Right lobe of liver (tissue), 6 donors: ENCODE measurements around the gene LMOD3. TPM values are rescaled to one million over a fixed set of nuclear protein-coding genes. Genes with fewer than 3 reads are reported as not detected.

Experiments
- ATAC-seq, 4 donors: fragments of 200-7000 bp; cut with Tn5 transposase; one replicate each; pipeline ENCODE4 v1.9.1; 2020; ENCODE audit warnings: mild to moderate bottlenecking in 4 of 4, moderate library complexity in 4 of 4
- DNase-seq, 3 donors: peaks; one replicate each; pipeline ENCODE4 v3.0.0-alpha.2; 2020
- H3K27ac ChIP-seq, 3 donors: fragments of 200-600 bp; one replicate each; pipeline ENCODE4 v1.8.0; 2022
- H3K27me3 ChIP-seq, 2 donors: fragments of 200-600 bp; one replicate each; pipeline ENCODE4 v1.8.0; 2022
- H3K36me3 ChIP-seq, 4 donors: fragments of 200-600 bp; sonication (generic) in 1 of 4; one replicate each; pipeline versions ENCODE4 v1.5.1 to v1.8.0; 2017 to 2022; ENCODE audit warnings: control low read depth in 1 of 4
- H3K4me1 ChIP-seq, 4 donors: fragments of 200-600 bp; sonication (generic) in 1 of 4; one replicate each; pipeline versions ENCODE4 v1.5.1 to v1.8.0; 2017 to 2022; ENCODE audit warnings: control low read depth in 1 of 4
- H3K4me3 ChIP-seq, 3 donors: fragments of 200-600 bp; one replicate each; pipeline ENCODE4 v1.8.0; 2022
- H3K9me3 ChIP-seq, 4 donors: fragments of 200-600 bp; sonication (generic) in 1 of 4; one replicate each; pipeline versions ENCODE4 v1.5.1 to v1.8.0; 2017 to 2022; ENCODE audit warnings: control low read depth in 1 of 4
- CTCF ChIP-seq, 4 donors: fragments of 200-600 bp in 3 of 4; fragments of 450-650 bp in 1 of 4; IDR thresholded peaks; one replicate each; pipeline versions ENCODE4 v1.5.1 to v1.8.0; 2016 to 2022; ENCODE audit warnings: antibody characterized with exemption in 4 of 4, mild to moderate bottlenecking in 2 of 4
- POLR2A ChIP-seq: fragments of 450-650 bp; IDR thresholded peaks from one replicate; pipeline ENCODE4 v1.6.1; 2017; ENCODE audit warnings: antibody characterized with exemption, mild to moderate bottlenecking
- WGBS: methylation state at CpG from one replicate; pipeline ENCODE4 v1.1.6; 2018; ENCODE audit warnings: low coverage, low lambda C conversion rate; ENCODE audit not compliant: insufficient coverage; ENCODE audit errors: missing lambda C conversion rate; 5-methylcytosine and 5-hydroxymethylcytosine counted together
- intact Hi-C, 2 donors: fragments of 100-400 bp; cut with DNase I; formaldehyde crosslinking; loops; one replicate each; pipeline versions ENCODE4 v1.11.2 to v1.14.1; 2022
- total RNA-seq, 6 experiments: library from RNA; depleted of rRNA in 2 of 6; stranded (reverse); fragments of >200 nt in 2 of 6; fragmentation: NEBNext Ultra II Directional in 3 of 6; extraction: Animal tissue kit (Norgen Biotek cat#: 25700) in 3 of 6; gene quantifications; one replicate each; pipeline versions ENCODE4 v1.1.0 to v1.2.4, GENCODE V29; 2016 to 2023
- donor health status: DM: no; HTN: yes; CAD: no.
- donor health status: DM: no; HTN: no; CAD: no.
- donor health status: DM: no; HTN: no; CAD: no.
- donor health status: DM: no; HTN: yes; CAD: no.
- donor health status: DM: no; HTN: yes; CAD: no.

LMOD3 gene
- total RNA-seq, 6 experiments from 2014 or later: 0.07 to 0.25 (median 0.13) TPM; not detected in 3

DNA sequence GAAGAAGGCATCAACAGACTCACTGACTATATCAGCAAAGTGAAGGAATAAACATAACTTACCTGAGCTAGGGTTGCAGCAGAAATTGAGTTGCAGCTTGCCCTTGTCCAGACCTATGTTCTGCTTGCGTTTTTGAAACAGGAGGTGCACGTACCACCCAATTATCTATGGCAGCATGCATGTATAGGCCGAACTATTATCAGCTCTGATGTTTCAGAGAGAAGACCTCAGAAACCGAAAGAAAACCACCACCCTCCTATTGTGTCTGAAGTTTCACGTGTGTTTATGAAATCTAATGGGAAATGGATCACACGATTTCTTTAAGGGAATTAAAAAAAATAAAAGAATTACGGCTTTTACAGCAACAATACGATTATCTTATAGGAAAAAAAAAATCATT, 17.8 kb downstream of the LMOD3 start:
- H3K27ac ChIP-seq: no peak overlapping the region
- H3K27me3 ChIP-seq: no peaks in the 10 kb centered on the region
- H3K4me3 ChIP-seq: no peak overlapping the region
- DNase-seq (no peak), ATAC-seq (no peak)
- peaks cover 0 to 4% (median 0%) of the 10 kb centered on the region in 4 donors for H3K4me1 ChIP-seq
- intact Hi-C loops: no loop called here
- H3K9me3 ChIP-seq: no peaks in the 10 kb centered on the region
- no peak for TF ChIP-seq CTCF (IDR thresholded peaks at IDR 0.05)
- TF ChIP-seq POLR2A: no peak
- 77% methylated on average over 6 of the region's 8 CpGs for WGBS
- peaks cover 0 to 47% (median 4%) of the 10 kb centered on the region in 4 donors for H3K36me3 ChIP-seq

DNA sequence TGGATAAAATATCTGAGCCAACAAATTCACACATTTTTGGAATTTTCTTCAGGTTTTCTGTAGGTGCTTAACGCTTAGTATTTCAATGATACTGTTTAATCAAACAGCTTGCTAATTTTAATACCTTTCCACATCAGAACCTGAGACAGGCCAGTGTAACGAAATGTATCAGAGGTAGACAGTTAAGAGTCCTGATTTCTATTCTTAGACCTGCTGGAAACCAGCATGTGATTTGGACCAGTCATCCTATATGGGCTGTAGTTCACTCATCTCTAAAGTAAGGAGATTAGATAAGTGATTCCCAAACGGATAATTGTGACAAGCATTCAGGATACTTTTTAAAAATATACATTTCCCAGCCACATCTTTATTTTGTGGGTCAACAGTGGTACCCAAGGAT, 19.3 kb downstream of the LMOD3 start:
- Histone ChIP-seq H3K36me3 (peaks cover 0 to 47% (median 4%) of the 10 kb centered on the region in 4 donors), H3K27ac (no peak overlapping the region), H3K9me3 (no peaks in the 10 kb centered on the region), H3K4me3 (no peak overlapping the region), H3K4me1 (peaks cover 0 to 4% (median 0%) of the 10 kb centered on the region in 4 donors), H3K27me3 (no peaks in the 10 kb centered on the region)
- intact Hi-C loops: no loop called here
- DNase-seq: no peak
- TF ChIP-seq CTCF (IDR thresholded peaks at IDR 0.05): no peak
- no peak for TF ChIP-seq POLR2A
- 89% methylated on average over 3 of the region's 3 CpGs for WGBS
- no peak for ATAC-seq

DNA sequence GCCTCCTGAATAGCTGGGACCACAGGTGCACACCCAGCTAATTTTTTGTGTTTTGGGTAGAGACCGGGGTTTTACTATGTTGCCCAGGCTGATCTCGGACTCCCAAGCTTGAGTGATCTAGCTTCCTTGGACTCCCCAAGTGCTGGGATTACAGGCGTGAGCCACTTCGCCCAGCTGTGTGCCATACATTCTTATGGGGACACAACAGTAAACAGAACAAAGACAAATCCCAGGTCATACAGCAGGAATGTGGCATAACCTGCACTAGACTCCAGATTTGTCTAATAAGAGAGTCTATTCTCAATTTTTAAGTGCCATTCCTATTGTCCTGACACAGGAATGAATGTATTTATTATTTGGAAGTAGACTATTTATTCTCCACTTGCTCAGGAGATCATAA, 20.0 kb downstream of the LMOD3 start:
- peaks cover 0 to 4% (median 0%) of the 10 kb centered on the region in 4 donors for H3K4me1 ChIP-seq
- H3K9me3 ChIP-seq: no peaks in the 10 kb centered on the region
- no peak for TF ChIP-seq CTCF (IDR thresholded peaks at IDR 0.05)
- no peak for TF ChIP-seq POLR2A
- no peak overlapping the region for H3K27ac ChIP-seq
- H3K36me3 ChIP-seq: peaks cover 0 to 47% (median 4%) of the 10 kb centered on the region in 4 donors
- no peaks in the 10 kb centered on the region for H3K27me3 ChIP-seq
- DNase-seq (no peak), ATAC-seq (no peak)
- intact Hi-C loops: no loop called here
- 95% methylated on average over 2 of the region's 4 CpGs for WGBS
- no peak overlapping the region for H3K4me3 ChIP-seq

GRCh38 chr3:69099576-69099975, 22.8 kb downstream of the LMOD3 start:
- no peaks in the 10 kb centered on the region for H3K9me3 ChIP-seq
- ATAC-seq (no peak), DNase-seq (no peak)
- no peak overlapping the region for H3K27ac ChIP-seq
- H3K27me3 ChIP-seq: no peaks in the 10 kb centered on the region
- peaks cover 0 to 4% (median 0%) of the 10 kb centered on the region in 4 donors for H3K4me1 ChIP-seq
- 89% methylated on average over 4 of the region's 4 CpGs for WGBS
- TF ChIP-seq POLR2A (no peak), CTCF (IDR thresholded peaks at IDR 0.05) (no peak)
- intact Hi-C loops: no loop called here
- H3K4me3 ChIP-seq: no peak overlapping the region
- H3K36me3 ChIP-seq: peaks cover 0 to 35% (median 4%) of the 10 kb centered on the region in 4 donors
